Thyroid gland (tissue), 4 donors: Measurements from ENCODE around the gene INO80E. TPM values are rescaled to one million over a fixed set of nuclear protein-coding genes. Genes with fewer than 3 reads are reported as not detected.

ENCODE experiments used
- DNase-seq, 2 donors: peaks; one replicate each; pipeline ENCODE4 v3.0.0-alpha.2; 2019
- H3K27ac ChIP-seq, 3 donors: fragments of 200-600 bp; sonication (generic); 1 replicate in 2 of 3; 2 replicates in 1 of 3; pipeline ENCODE4 v1.5.1; 2016 to 2019; ENCODE audit warnings: mild to moderate bottlenecking in 1 of 3, moderate library complexity in 1 of 3
- H3K27me3 ChIP-seq: fragments of 200-600 bp; sonication (generic); one replicate; pipeline ENCODE4 v1.5.1; 2019
- H3K36me3 ChIP-seq, 2 donors: fragments of 200-600 bp; sonication (generic); one replicate each; pipeline ENCODE4 v1.5.1; 2016 to 2019
- H3K4me1 ChIP-seq, 2 donors: fragments of 200-600 bp; sonication (generic); one replicate each; pipeline ENCODE4 v1.5.1; 2017 to 2019
- H3K4me3 ChIP-seq, 3 donors: fragments of 200-600 bp; sonication (generic); replicated peaks in 1 of 3; 1 replicate in 2 of 3; 2 replicates in 1 of 3; pipeline ENCODE4 v1.5.1; 2016; ENCODE audit warnings: mild to moderate bottlenecking in 1 of 3
- H3K9me3 ChIP-seq: fragments of 200-600 bp; sonication (generic); one replicate; pipeline ENCODE4 v1.5.1; 2017
- CTCF ChIP-seq, 6 experiments: fragments of 200-600 bp in 3 of 6; fragments of 450-650 bp in 3 of 6; sonication (generic) in 3 of 6; IDR thresholded peaks; one replicate each; pipeline ENCODE4 v1.5.1; 2016 to 2019; ENCODE audit warnings: antibody characterized with exemption in 6 of 6, mild to moderate bottlenecking in 2 of 6, inconsistent platforms in 1 of 6, moderate library complexity in 1 of 6
- POLR2A ChIP-seq, 2 donors: fragments of 450-650 bp; IDR thresholded peaks; one replicate each; pipeline ENCODE4 v1.6.1; 2017; ENCODE audit warnings: antibody characterized with exemption in 2 of 2, mild to moderate bottlenecking in 2 of 2, moderate library complexity in 1 of 2
- WGBS, 2 donors: methylation state at CpG; one replicate each; pipeline ENCODE4 v1.1.5; 2017; 5-methylcytosine and 5-hydroxymethylcytosine counted together
- intact Hi-C: fragments of 100-400 bp; cut with DNase I; formaldehyde crosslinking; loops from one replicate; pipeline ENCODE4 v1.15.1; 2023
- total RNA-seq, 4 donors: library from RNA; depleted of rRNA; stranded (reverse); fragments of >200 nt; gene quantifications; one replicate each; pipeline ENCODE4 v1.2.3, GENCODE V29; 2016

INO80E gene
- total RNA-seq, 4 donors from 2014 or later, result 45.9 to 165 (median 142) TPM

DNA sequence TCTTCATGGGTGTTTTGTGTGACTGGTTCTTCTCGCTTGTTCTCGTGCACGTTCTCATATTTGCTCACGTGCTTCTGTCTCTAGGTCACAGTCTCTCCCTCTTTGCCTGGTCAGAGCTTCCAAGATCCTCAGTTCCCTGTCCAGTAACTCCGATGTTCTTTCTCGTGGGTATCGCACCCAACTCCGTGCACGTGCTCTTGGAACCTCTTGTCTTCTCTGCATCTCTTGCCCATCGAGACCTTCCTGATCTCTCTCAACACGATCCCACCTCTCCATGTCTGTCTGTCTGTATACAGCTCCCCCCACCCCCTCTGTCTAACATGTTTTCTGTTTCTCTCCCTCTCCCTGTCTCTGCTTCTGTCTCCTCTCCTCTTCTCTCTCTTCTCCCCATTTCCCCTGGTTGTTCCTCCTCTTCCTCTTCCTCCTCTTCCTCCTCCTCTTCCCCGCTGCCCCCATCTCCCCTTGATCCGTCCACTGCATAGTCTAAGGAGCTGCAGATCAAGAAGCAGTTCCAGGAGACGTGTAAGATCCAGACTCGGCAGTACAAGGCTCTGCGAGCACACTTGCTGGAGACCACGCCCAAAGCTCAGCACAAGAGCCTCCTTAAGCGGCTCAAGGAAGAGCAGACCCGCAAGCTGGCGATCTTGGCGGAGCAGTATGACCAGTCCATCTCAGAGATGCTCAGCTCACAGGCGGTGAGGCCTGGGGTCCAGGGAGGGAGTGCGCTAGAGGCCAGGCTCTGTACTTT lies 6.8 kb upstream of the INO80E start:
- DNase-seq, result no peak
- intact Hi-C loops, result no loop called here
- Histone ChIP-seq H3K27ac (no peak overlapping the region), H3K27me3 (no peaks in the 10 kb centered on the region), H3K4me1 (no peaks in the 10 kb centered on the region), H3K9me3 (no peaks in the 10 kb centered on the region), H3K36me3 (peaks cover 56 to 60% of the 10 kb centered on the region in 2 donors), H3K4me3 (no peak overlapping the region)
- 83 to 87% methylated on average over 23 of the region's 23 CpGs for WGBS, 2 donors
- TF ChIP-seq POLR2A (IDR thresholded peaks at IDR 0.05) (no peak), CTCF (IDR thresholded peaks at IDR 0.05) (no peak)

GRCh38 chr16:29990034-29990433 lies 6.0 kb upstream of the INO80E start:
- H3K4me1 ChIP-seq, result peaks cover 7% of the 10 kb centered on the region in 2 donors
- H3K4me3 ChIP-seq, result no peak overlapping the region
- no peak overlapping the region for H3K27ac ChIP-seq
- H3K36me3 ChIP-seq, result peaks cover 50 to 52% of the 10 kb centered on the region in 2 donors
- DNase-seq, result no peak
- WGBS, 2 donors, result 95 to 96% methylated on average over 2 of the region's 2 CpGs
- TF ChIP-seq POLR2A (IDR thresholded peaks at IDR 0.05) (no peak), CTCF (IDR thresholded peaks at IDR 0.05) (no peak)
- H3K9me3 ChIP-seq, result no peaks in the 10 kb centered on the region
- intact Hi-C loops, result no loop called here
- H3K27me3 ChIP-seq, result no peaks in the 10 kb centered on the region

DNA sequence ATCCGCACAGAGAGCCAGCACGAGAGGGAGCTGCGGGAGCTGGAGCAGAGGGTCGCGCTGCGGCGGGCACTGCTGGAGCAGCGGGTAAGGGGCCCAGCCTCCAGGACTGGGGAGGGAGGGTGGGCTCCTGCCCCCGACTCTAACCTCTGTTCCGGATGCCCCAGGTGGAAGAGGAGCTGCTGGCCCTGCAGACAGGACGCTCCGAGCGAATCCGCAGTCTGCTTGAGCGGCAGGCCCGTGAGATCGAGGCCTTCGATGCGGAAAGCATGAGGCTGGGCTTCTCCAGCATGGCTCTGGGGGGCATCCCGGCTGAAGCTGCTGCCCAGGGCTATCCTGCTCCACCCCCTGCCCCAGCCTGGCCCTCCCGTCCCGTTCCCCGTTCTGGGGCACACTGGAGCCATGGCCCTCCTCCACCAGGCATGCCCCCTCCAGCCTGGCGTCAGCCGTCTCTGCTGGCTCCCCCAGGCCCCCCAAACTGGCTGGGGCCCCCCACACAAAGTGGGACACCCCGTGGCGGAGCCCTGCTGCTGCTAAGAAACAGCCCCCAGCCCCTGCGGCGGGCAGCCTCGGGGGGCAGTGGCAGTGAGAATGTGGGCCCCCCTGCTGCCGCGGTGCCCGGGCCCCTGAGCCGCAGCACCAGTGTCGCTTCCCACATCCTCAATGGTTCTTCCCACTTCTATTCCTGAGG lies 5.0 kb upstream of the INO80E start:
- peaks cover 7 to 10% of the 10 kb centered on the region in 2 donors for H3K4me1 ChIP-seq
- DNase-seq, result no peak
- H3K36me3 ChIP-seq, result peaks cover 40 to 42% of the 10 kb centered on the region in 2 donors
- H3K27ac ChIP-seq, result no peak overlapping the region
- 91 to 93% methylated on average over 8 to 27 of the region's 35 CpGs for WGBS, 2 donors
- no peaks in the 10 kb centered on the region for H3K27me3 ChIP-seq
- TF ChIP-seq POLR2A (IDR thresholded peaks at IDR 0.05), result no peak
- TF ChIP-seq CTCF (IDR thresholded peaks at IDR 0.05), result no peak
- intact Hi-C loops, result no loop called here
- no peaks in the 10 kb centered on the region for H3K9me3 ChIP-seq
- no peak overlapping the region for H3K4me3 ChIP-seq

DNA sequence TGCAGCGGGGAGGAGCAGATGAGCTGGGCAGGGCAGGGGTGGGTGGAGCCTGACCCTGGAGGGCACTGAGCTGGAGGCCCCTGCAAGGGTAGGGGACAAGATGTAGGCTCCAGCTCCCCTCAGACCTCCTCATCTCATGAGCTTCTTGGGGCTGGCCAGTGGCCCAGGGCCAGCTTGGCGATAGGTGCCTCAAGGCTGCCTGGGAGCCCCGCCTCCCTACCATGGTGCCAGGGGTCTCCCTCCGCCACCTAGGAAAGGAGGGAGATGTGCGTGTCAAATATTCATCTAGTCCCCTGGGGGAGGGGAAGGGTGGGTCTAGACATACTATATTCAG lies 4.5 kb upstream of the INO80E start:
- no peak for DNase-seq
- no peak overlapping the region for H3K4me3 ChIP-seq
- intact Hi-C loops, result no loop called here
- peaks cover 35 to 37% of the 10 kb centered on the region in 2 donors for H3K36me3 ChIP-seq
- H3K4me1 ChIP-seq, result peaks cover 8 to 10% of the 10 kb centered on the region in 2 donors
- H3K27me3 ChIP-seq, result no peaks in the 10 kb centered on the region
- TF ChIP-seq POLR2A (IDR thresholded peaks at IDR 0.05) (no peak), CTCF (IDR thresholded peaks at IDR 0.05) (no peak)
- H3K9me3 ChIP-seq, result no peaks in the 10 kb centered on the region
- H3K27ac ChIP-seq, result no peak overlapping the region
- WGBS, 2 donors, result 78 to 92% methylated on average over 5 of the region's 5 CpGs

- TF ChIP-seq CTCF (IDR thresholded peaks at IDR 0.05) (no peak), POLR2A (IDR thresholded peaks at IDR 0.05) (no peak)
- intact Hi-C loops, result no loop called here
- H3K4me3 ChIP-seq, result no peak overlapping the region
- DNase-seq, result no peak
- H3K36me3 ChIP-seq, result peaks cover 26 to 28% of the 10 kb centered on the region in 2 donors
- H3K27me3 ChIP-seq, result no peaks in the 10 kb centered on the region
- H3K9me3 ChIP-seq, result no peaks in the 10 kb centered on the region
- H3K27ac ChIP-seq, result no peak overlapping the region
- 54 to 70% methylated on average over 7 of the region's 7 CpGs for WGBS, 2 donors
- peaks cover 13 to 15% of the 10 kb centered on the region in 2 donors for H3K4me1 ChIP-seq
These were observed 3.6 kb upstream of the INO80E start for GRCh38 chr16:29992344-29992967.
